SW480 (cell line): ENCODE data around the gene KCTD17.

ENCODE experiments used
- DNase-seq: peaks from one replicate; pipeline ENCODE4 v3.0.0-alpha.2; 2016; ENCODE audit warnings: low spot score

The KCTD17 gene

GRCh38 chr22:37103656-37104452 lies 52.3 kb downstream of the KCTD17 start:
- DNase-seq: no peak

GRCh38 chr22:37105154-37105553 lies 53.6 kb downstream of the KCTD17 start:
- DNase-seq: no peak

GRCh38 chr22:37105990-37106389 lies 54.4 kb downstream of the KCTD17 start:
- DNase-seq: no peak

GRCh38 chr22:37107816-37108621 lies 56.5 kb downstream of the KCTD17 start:
- DNase-seq: no peak

GRCh38 chr22:37109242-37109917 lies 57.8 kb downstream of the KCTD17 start, which contains the start of gene TMPRSS6:
Gene TMPRSS6 (minus strand): TSS chr22:37109713. CDS start chr22:37103417, 6,296 bp downstream.
- DNase-seq: no peak

GRCh38 chr22:37111156-37111717 lies 59.7 kb downstream of the KCTD17 start:
- no peak for DNase-seq

- DNase-seq: no peak
Observed at GRCh38 chr22:37112084-37112728, 60.7 kb downstream of the KCTD17 start.
